ENCODE measurements around the gene PWWP2B. TPM values are rescaled to one million over a fixed set of nuclear protein-coding genes. Genes with fewer than 3 reads are reported as not detected.
"Not testable (repeated sequence)": the region's sequence is repeated elsewhere in the genome, so short reads cannot be mapped to it uniquely, and the experiment has no call there.

The PWWP2B gene
- total RNA-seq, 1 donor from 2014 or later, result 24.3 TPM

- no peak overlapping the region for H3K4me3 Mint-ChIP-seq (ENCODE audit: low read depth)
- H3K27me3 Mint-ChIP-seq, result no peaks in the 10 kb centered on the region
- no peaks in the 10 kb centered on the region for H3K9me3 Mint-ChIP-seq (ENCODE audit: low read depth)
- no peak overlapping the region for H3K27ac Mint-ChIP-seq
- H3K4me1 Mint-ChIP-seq (ENCODE audit: low read depth), result peaks cover 1% of the 10 kb centered on the region
- peaks cover 13% of the 10 kb centered on the region for H3K36me3 Mint-ChIP-seq (ENCODE audit: insufficient read depth)
- TF ChIP-seq CTCF (IDR thresholded peaks at IDR 0.05; ENCODE audit: unreplicated experiment), result no peak
- no peak for DNase-seq (ENCODE audit: low spot score, unreplicated experiment)
These were observed 46.1 kb upstream of the PWWP2B start for GRCh38 chr10:132350946-132351345.

- peaks cover 12% of the 10 kb centered on the region for H3K36me3 Mint-ChIP-seq (ENCODE audit: insufficient read depth)
- no peak for DNase-seq (ENCODE audit: low spot score, unreplicated experiment)
- peaks cover 1% of the 10 kb centered on the region for H3K4me1 Mint-ChIP-seq (ENCODE audit: low read depth)
- H3K9me3 Mint-ChIP-seq (ENCODE audit: low read depth), result no peaks in the 10 kb centered on the region
- H3K27ac Mint-ChIP-seq, result no peak overlapping the region
- TF ChIP-seq CTCF (IDR thresholded peaks at IDR 0.05; ENCODE audit: unreplicated experiment), result no peak
- no peaks in the 10 kb centered on the region for H3K27me3 Mint-ChIP-seq
- H3K4me3 Mint-ChIP-seq (ENCODE audit: low read depth), result no peak overlapping the region
These were observed 45.4 kb upstream of the PWWP2B start for GRCh38 chr10:132351611-132352010.

GRCh38 chr10:132352462-132353308 is 44.3 kb upstream of the PWWP2B start:
- H3K9me3 Mint-ChIP-seq (ENCODE audit: low read depth); H3K36me3 Mint-ChIP-seq (ENCODE audit: insufficient read depth); H3K27ac Mint-ChIP-seq; H3K4me3 Mint-ChIP-seq (ENCODE audit: low read depth); H3K27me3 Mint-ChIP-seq; H3K4me1 Mint-ChIP-seq (ENCODE audit: low read depth): not testable (repeated sequence)
- DNase-seq (ENCODE audit: low spot score, unreplicated experiment), result peak; percentile 73
- peak; percentile 72 for TF ChIP-seq CTCF (IDR thresholded peaks at IDR 0.05; ENCODE audit: unreplicated experiment)

DNA sequence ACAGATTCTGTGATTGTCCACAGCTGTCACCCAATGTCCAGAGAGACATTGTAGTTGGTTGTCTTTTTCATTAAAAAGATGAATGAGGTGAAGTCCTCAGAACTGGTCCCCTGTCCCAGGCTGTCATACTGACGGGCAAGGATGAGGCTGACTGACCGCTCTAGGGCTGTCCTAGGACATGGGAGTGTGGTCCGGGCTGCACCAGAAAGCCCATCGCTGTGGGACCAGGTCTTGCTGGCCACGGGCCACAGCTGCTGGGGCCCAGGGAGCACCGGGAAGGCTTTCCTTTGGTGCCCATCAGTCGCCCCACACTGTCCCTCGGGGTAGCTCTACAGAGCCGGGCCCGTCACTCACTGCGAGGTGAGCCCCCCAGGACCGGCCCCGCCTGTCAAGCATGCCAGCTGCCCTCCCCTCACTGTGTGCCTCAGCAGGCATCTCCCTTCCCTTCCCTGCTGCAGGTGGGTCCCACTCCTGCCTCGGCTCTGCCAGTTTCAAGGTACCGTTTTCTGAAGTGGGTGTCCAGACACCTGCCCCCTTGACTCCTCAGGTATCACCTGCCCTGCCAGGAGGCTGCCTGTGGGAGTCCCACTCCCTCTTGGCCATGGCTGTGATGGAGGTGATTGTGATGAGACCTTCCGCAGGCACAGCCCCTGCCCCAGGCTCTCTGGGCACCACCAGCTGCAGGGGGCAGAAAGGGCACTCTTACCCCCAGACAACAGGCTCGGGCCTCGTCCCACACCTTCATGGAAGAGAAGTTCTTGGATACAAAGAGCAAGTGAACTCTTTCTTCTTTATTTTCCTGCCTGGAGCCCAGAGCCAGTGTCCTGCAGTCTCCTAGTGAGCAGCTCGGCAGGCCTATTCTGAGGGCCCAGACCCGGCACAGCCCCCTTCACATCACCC is 43.3 kb upstream of the PWWP2B start:
- no peak overlapping the region for H3K4me3 Mint-ChIP-seq (ENCODE audit: low read depth)
- H3K36me3 Mint-ChIP-seq (ENCODE audit: insufficient read depth), result peaks cover 5% of the 10 kb centered on the region

More for the DNA sequence above, 43.3 kb upstream of the PWWP2B start:
- TF ChIP-seq CTCF (IDR thresholded peaks at IDR 0.05; ENCODE audit: unreplicated experiment), result no peak
- H3K9me3 Mint-ChIP-seq (ENCODE audit: low read depth), result no peaks in the 10 kb centered on the region
- no peaks in the 10 kb centered on the region for H3K4me1 Mint-ChIP-seq (ENCODE audit: low read depth)
- H3K27ac Mint-ChIP-seq, result no peak overlapping the region
- H3K27me3 Mint-ChIP-seq, result no peaks in the 10 kb centered on the region
- DNase-seq (ENCODE audit: low spot score, unreplicated experiment), result no peak
